ENCODE results near the gene SRSF7. TPM values are rescaled to one million over a fixed set of nuclear protein-coding genes. Genes with fewer than 3 reads are reported as not detected.
"Not testable (repeated sequence)": the region's sequence is repeated elsewhere in the genome, so short reads cannot be mapped to it uniquely, and the experiment has no call there.

The SRSF7 gene
- polyA plus RNA-seq (ENCODE audit: insufficient read length in 10 of 10): 100 to 1,000 TPM; 112 to 170 (median 122) TPM
- long read RNA-seq, donor 1, transcript SRSF7-201 (8 exons, 2,489 nt): major isoform, 23 of 40 reads
- long read RNA-seq, donor 1, partial matches to known transcripts: 5 of 40 reads
- long read RNA-seq, donor 1, other reads (novel, unspliced or antisense): 0 of 40 reads
- long read RNA-seq, donor 2, transcript SRSF7-209 (7 exons, 2,453 nt): minor isoform, 6 of 42 reads
- long read RNA-seq, donor 2, transcript SRSF7-201 (8 exons, 2,489 nt): major isoform, 25 of 42 reads
- long read RNA-seq, donor 2, partial matches to known transcripts: 7 of 42 reads
- long read RNA-seq, donor 2, other reads (novel, unspliced or antisense): 0 of 42 reads
- long read RNA-seq, donor 3: 0 reads
- long read RNA-seq, donor 4, transcript SRSF7-201 (8 exons, 2,489 nt): major isoform, 23 of 48 reads
- long read RNA-seq, donor 4, partial matches to known transcripts: 18 of 48 reads
- long read RNA-seq, donor 4, other reads (novel, unspliced or antisense): 0 of 48 reads
- long read RNA-seq, donor 5, transcript SRSF7-201 (8 exons, 2,489 nt): major isoform, 24 of 52 reads
- long read RNA-seq, donor 5, transcript SRSF7-209 (7 exons, 2,453 nt): minor isoform, 12 of 52 reads
- long read RNA-seq, donor 5, partial matches to known transcripts: 7 of 52 reads
- long read RNA-seq, donor 5, other reads (novel, unspliced or antisense): 0 of 52 reads
- long read RNA-seq, donor 6, transcript SRSF7-201 (8 exons, 2,489 nt): major isoform, 33 of 41 reads
- long read RNA-seq, donor 6, partial matches to known transcripts: 0 of 41 reads
- long read RNA-seq, donor 6, other reads (novel, unspliced or antisense): 0 of 41 reads
- long read RNA-seq, donor 7, transcript SRSF7-201 (8 exons, 2,489 nt): major isoform, 19 of 40 reads
- long read RNA-seq, donor 7, partial matches to known transcripts: 13 of 40 reads
- long read RNA-seq, donor 7, other reads (novel, unspliced or antisense): 0 of 40 reads
- long read RNA-seq, donor 8, transcript SRSF7-201 (8 exons, 2,489 nt): major isoform, 18 of 44 reads
- long read RNA-seq, donor 8, transcript SRSF7-209 (7 exons, 2,453 nt): minor isoform, 8 of 44 reads
- long read RNA-seq, donor 8, partial matches to known transcripts: 10 of 44 reads
- long read RNA-seq, donor 8, other reads (novel, unspliced or antisense): 0 of 44 reads
- long read RNA-seq, donor 9, partial matches to known transcripts: 0 of 2 reads
- long read RNA-seq, donor 9, other reads (novel, unspliced or antisense): 0 of 2 reads

- peak; percentile 100 for DNase-seq
These were observed at the start of gene SRSF7 for GRCh38 chr2:38750891-38751595. TSS of gene SRSF7 (minus strand) at chr2:38751361. CDS start at chr2:38751256, 105 bp downstream.

GRCh38 chr2:38797953-38798352, 46.8 kb upstream of the SRSF7 start:
- no peak for DNase-seq

- no peak for DNase-seq
These were observed 46.1 kb upstream of the SRSF7 start for GRCh38 chr2:38797250-38797676.

- DNase-seq: not testable (repeated sequence)
These were observed 43.9 kb upstream of the SRSF7 start for GRCh38 chr2:38795016-38795415.

GRCh38 chr2:38794235-38794946, 43.2 kb upstream of the SRSF7 start:
- DNase-seq: no peak

GRCh38 chr2:38793511-38793910, 42.4 kb upstream of the SRSF7 start:
- DNase-seq: no peak

- DNase-seq: no peak
These were observed 41.6 kb upstream of the SRSF7 start for GRCh38 chr2:38792751-38793150.

GRCh38 chr2:38792321-38792720, 41.2 kb upstream of the SRSF7 start:
- DNase-seq: not testable (repeated sequence)

- DNase-seq: no peak
These were observed 40.6 kb upstream of the SRSF7 start for GRCh38 chr2:38791744-38792143.

GRCh38 chr2:38789691-38790090, 38.5 kb upstream of the SRSF7 start:
- DNase-seq: no peak

- no peak for DNase-seq
These were observed 37.1 kb upstream of the SRSF7 start for GRCh38 chr2:38788306-38788705.

- no peak for DNase-seq
These were observed 32.4 kb upstream of the SRSF7 start for GRCh38 chr2:38783586-38783985.

GRCh38 chr2:38778687-38779082, 27.5 kb upstream of the SRSF7 start:
- no peak for DNase-seq

GRCh38 chr2:38776531-38776930, 25.4 kb upstream of the SRSF7 start:
- no peak for DNase-seq

- no peak for DNase-seq
These were observed 24.7 kb upstream of the SRSF7 start for GRCh38 chr2:38775921-38776225.

- no peak for DNase-seq
These were observed 24.1 kb upstream of the SRSF7 start for GRCh38 chr2:38775097-38775920.

GRCh38 chr2:38771632-38772031, 20.5 kb upstream of the SRSF7 start:
- no peak for DNase-seq

GRCh38 chr2:38765551-38765950, 14.4 kb upstream of the SRSF7 start:
- DNase-seq: no peak

- DNase-seq: peak in 1 of 3 donors; percentile 61
These were observed 14.0 kb upstream of the SRSF7 start for GRCh38 chr2:38765149-38765548.

- no peak for DNase-seq
These were observed 12.6 kb upstream of the SRSF7 start for GRCh38 chr2:38763728-38764127.
